CD4-positive, CD25-positive, alpha-beta regulatory T cell (primary cell): ENCODE measurements around the gene ESRRA. TPM values are rescaled to one million over a fixed set of nuclear protein-coding genes. Genes with fewer than 3 reads are reported as not detected.
"Not testable (repeated sequence)": the region's sequence is repeated elsewhere in the genome, so short reads cannot be mapped to it uniquely, and the experiment has no call there.

Experiments
- ATAC-seq, 2 donors: fragments of 150-1000 bp; cut with Tn5 transposase; one replicate each; pipeline ENCODE4 v1.10.0; 2021; ENCODE audit warnings: low read depth in 2 of 2, moderate number of reproducible peaks in 2 of 2, moderate library complexity in 1 of 2
- DNase-seq, 3 donors: peaks; one replicate each; pipeline versions ENCODE4 v3.0.0 to v3.0.0-alpha.2; 2012 to 2022; ENCODE audit warnings: mixed read lengths in 1 of 3
- H3K27ac ChIP-seq: one replicate; pipeline ENCODE4 v1.7.0; 2013; ENCODE audit warnings: mild to moderate bottlenecking, low read length; ENCODE audit not compliant: insufficient read depth, poor library complexity, severe bottlenecking
- H3K27me3 ChIP-seq: one replicate; pipeline ENCODE4 v1.7.0; 2013; ENCODE audit warnings: low read length; ENCODE audit not compliant: control insufficient read depth, insufficient read depth
- H3K36me3 ChIP-seq: one replicate; pipeline ENCODE4 v1.7.0; 2013; ENCODE audit warnings: mild to moderate bottlenecking, low read length, moderate library complexity; ENCODE audit not compliant: control insufficient read depth, insufficient read depth
- H3K4me1 ChIP-seq: 2 replicates; pipeline ENCODE4 v1.7.0; 2013; ENCODE audit warnings: mild to moderate bottlenecking, low read length; ENCODE audit not compliant: insufficient read depth, control insufficient read depth, poor library complexity, severe bottlenecking
- H3K4me3 ChIP-seq: one replicate; pipeline ENCODE4 v1.7.0; 2013; ENCODE audit warnings: low read depth, mild to moderate bottlenecking, low read length, moderate library complexity
- H3K9me3 ChIP-seq, 2 experiments: 1 replicate in 1 of 2; 2 replicates in 1 of 2; pipeline ENCODE4 v1.7.0; 2013; ENCODE audit warnings: low read length in 2 of 2, mild to moderate bottlenecking in 1 of 2, moderate library complexity in 1 of 2; ENCODE audit not compliant: control insufficient read depth in 2 of 2
- H3K27ac Mint-ChIP-seq, 3 donors: one replicate each; pipeline ENCODE4 v1.8.0; 2020 to 2022; ENCODE audit warnings: mild to moderate bottlenecking in 3 of 3, mixed read lengths in 3 of 3, moderate library complexity in 2 of 3
- H3K27me3 Mint-ChIP-seq: one replicate; pipeline ENCODE4 v1.8.0; 2022; ENCODE audit warnings: mild to moderate bottlenecking, mixed read lengths
- H3K36me3 Mint-ChIP-seq: one replicate; pipeline ENCODE4 v1.8.0; 2020; ENCODE audit warnings: mixed read lengths
- H3K4me1 Mint-ChIP-seq, 4 donors: one replicate each; pipeline ENCODE4 v1.8.0; 2020 to 2022; ENCODE audit warnings: mixed read lengths in 4 of 4, mild to moderate bottlenecking in 1 of 4
- H3K4me3 Mint-ChIP-seq, 4 donors: one replicate each; pipeline ENCODE4 v1.8.0; 2020 to 2022; ENCODE audit warnings: mild to moderate bottlenecking in 4 of 4, mixed read lengths in 4 of 4, moderate library complexity in 3 of 4
- H3K9me3 Mint-ChIP-seq, 7 donors: one replicate each; pipeline ENCODE4 v1.8.0; 2020 to 2022; ENCODE audit warnings: mixed read lengths in 7 of 7, mild to moderate bottlenecking in 3 of 7, moderate library complexity in 2 of 7
- polyA plus RNA-seq, 4 donors: library from polyadenylated mRNA; unstranded; fragments of 300-500 nt; fragmentation: Illumina TruSeq; gene quantifications; one replicate each; pipeline ENCODE4 v1.2.3, GENCODE V29; 2021
- total RNA-seq: library from RNA; stranded (reverse); gene quantifications from one replicate; pipeline ENCODE4 v1.2.3, GENCODE V29; 2022

The ESRRA gene
- total and polyA plus RNA-seq, 5 donors from 2014 or later = 6.0 to 28.6 (median 6.6) TPM

DNA sequence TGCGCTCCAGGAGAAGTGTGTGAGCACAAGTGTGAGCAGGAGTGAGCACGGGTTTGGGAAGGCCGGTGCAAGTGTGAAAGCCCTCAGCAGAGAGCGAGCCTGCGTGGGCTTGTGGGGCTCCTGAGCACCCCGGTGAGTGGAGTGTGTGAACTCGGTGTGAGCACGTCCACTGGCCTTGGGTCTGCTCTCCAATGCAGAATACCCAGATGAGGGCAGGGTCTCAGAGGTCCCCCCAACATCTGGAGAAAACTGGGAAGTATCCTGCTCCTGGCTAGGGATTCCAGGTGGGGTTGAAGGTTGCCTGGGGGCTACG is 1.2 kb downstream of the ESRRA start:
- no peaks in the 10 kb centered on the region for H3K9me3 Mint-ChIP-seq
- peak overlapping the region; percentile 95 to 99 (median 97) for H3K4me3 Mint-ChIP-seq
- peaks cover 9% of the 10 kb centered on the region for H3K27me3 Mint-ChIP-seq
- Histone ChIP-seq H3K4me3 (peak overlapping the region; percentile 77), H3K27ac (peak overlapping the region; percentile 79), H3K27me3 (no peaks in the 10 kb centered on the region), H3K4me1 (peaks cover 26% of the 10 kb centered on the region), H3K36me3 (no peaks in the 10 kb centered on the region), H3K9me3 (no peaks in the 10 kb centered on the region)
- H3K36me3 Mint-ChIP-seq = no peaks in the 10 kb centered on the region
- H3K27ac Mint-ChIP-seq = peak overlapping the region in 2 of 3 donors; percentile 95 to 96
- H3K4me1 Mint-ChIP-seq = peaks cover 8 to 40% (median 14%) of the 10 kb centered on the region in 4 donors
- no peak for ATAC-seq
- no peak for DNase-seq

DNA sequence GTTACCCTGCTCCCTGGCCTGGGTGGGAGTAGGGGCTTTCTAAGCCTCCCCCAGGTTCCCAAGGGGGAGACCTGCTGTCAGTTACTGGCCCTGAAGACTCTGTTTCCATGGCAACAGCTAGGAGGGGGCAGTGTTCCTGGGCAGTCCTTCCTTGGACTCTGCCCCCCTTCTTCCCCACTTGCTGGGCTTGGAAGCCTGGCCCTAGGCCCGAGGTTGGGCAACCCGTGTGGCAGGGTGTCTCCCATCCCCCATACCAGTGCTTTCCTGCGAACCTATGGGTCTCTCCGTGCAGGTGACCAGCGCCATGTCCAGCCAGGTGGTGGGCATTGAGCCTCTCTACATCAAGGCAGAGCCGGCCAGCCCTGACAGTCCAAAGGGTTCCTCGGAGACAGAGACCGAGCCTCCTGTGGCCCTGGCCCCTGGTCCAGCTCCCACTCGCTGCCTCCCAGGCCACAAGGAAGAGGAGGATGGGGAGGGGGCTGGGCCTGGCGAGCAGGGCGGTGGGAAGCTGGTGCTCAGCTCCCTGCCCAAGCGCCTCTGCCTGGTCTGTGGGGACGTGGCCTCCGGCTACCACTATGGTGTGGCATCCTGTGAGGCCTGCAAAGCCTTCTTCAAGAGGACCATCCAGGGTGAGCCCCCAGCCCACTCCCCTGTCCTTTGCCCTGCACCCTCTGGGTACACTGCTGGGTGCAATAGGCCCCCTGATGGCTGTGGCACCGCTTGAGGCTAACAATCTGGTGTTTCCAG is 1.7 kb downstream of the ESRRA start:
- no peaks in the 10 kb centered on the region for H3K9me3 ChIP-seq
- Mint-ChIP-seq H3K4me1 (peaks cover 8 to 36% (median 14%) of the 10 kb centered on the region in 4 donors), H3K4me3 (peak overlapping the region; percentile 70 to 97 (median 96)), H3K27ac (peak overlapping the region; percentile 8 to 96 (median 95)), H3K9me3 (no peaks in the 10 kb centered on the region), H3K27me3 (peaks cover 9% of the 10 kb centered on the region), H3K36me3 (no peaks in the 10 kb centered on the region)
- H3K36me3 ChIP-seq = no peaks in the 10 kb centered on the region
- H3K4me3 ChIP-seq = peak overlapping the region; percentile 77
- no peaks in the 10 kb centered on the region for H3K27me3 ChIP-seq
- no peak for DNase-seq
- H3K4me1 ChIP-seq = peaks cover 26% of the 10 kb centered on the region
- peak overlapping the region; percentile 79 for H3K27ac ChIP-seq
- no peak for ATAC-seq

DNA sequence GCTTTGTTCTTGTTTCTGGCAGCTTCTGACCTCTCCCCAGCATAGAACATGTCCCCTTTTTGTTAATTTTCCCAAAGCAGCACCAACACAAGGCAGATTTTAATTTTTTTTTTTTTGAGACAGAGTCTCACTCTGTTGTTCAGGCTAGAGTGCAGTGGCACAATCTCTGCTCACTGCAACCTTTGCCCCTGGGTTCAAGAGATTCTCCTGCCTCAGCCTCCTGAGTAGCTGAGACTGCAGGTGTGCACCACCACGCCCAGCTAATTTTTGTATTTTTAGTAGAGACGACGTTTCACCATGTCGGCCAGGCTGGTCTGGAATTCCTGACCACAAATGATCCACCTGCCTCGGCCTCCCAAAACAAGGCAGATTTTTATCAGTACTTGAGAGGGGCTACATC is 2.5 kb downstream of the ESRRA start:
- not testable (repeated sequence) for H3K36me3 ChIP-seq, H3K9me3 Mint-ChIP-seq, H3K4me3 ChIP-seq, ATAC-seq, DNase-seq, H3K36me3 Mint-ChIP-seq, H3K27ac ChIP-seq, H3K27me3 ChIP-seq, H3K9me3 ChIP-seq, H3K27me3 Mint-ChIP-seq
- peak overlapping the region in 1 of 3 donors; percentile 71 for H3K27ac Mint-ChIP-seq
- H3K4me1 ChIP-seq = peaks cover 26% of the 10 kb centered on the region
- peaks cover 10 to 43% (median 16%) of the 10 kb centered on the region in 4 donors for H3K4me1 Mint-ChIP-seq
- peak overlapping the region; percentile 46 to 75 (median 68) for H3K4me3 Mint-ChIP-seq

DNA sequence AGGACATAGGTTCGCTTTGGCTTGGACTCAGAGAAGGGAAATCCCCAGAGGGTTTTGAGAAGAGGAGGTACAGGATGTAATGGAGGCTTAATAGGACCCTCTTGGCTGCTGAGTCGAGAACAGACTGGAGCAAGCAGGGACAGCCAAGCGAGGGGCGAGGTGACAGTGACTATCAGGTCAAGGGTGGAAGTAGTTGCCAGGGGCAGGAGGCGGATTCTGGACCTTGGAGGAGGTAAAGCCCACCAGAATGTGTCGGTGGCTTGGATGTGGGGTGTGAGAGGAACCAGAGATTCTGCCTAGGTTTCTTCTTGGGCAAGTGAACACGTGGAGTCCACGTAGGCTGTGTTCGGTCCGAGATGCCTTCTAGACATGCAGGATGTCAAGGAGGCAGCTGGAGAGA is 7.6 kb downstream of the ESRRA start:
- Histone ChIP-seq H3K4me3 (no peak overlapping the region), H3K36me3 (peaks cover 4% of the 10 kb centered on the region), H3K27me3 (no peaks in the 10 kb centered on the region), H3K4me1 (peaks cover 15% of the 10 kb centered on the region), H3K27ac (no peak overlapping the region), H3K9me3 (no peaks in the 10 kb centered on the region)
- H3K36me3 Mint-ChIP-seq = peaks cover 14% of the 10 kb centered on the region
- H3K27ac Mint-ChIP-seq = peak overlapping the region in 2 of 3 donors; percentile 62 to 73
- H3K27me3 Mint-ChIP-seq = no peaks in the 10 kb centered on the region
- H3K4me1 Mint-ChIP-seq = peaks cover 0 to 42% (median 19%) of the 10 kb centered on the region in 4 donors
- DNase-seq (no peak), ATAC-seq (no peak)
- peak overlapping the region in 1 of 4 donors; percentile 92 for H3K4me3 Mint-ChIP-seq
- peaks cover 0 to 2% (median 0%) of the 10 kb centered on the region in 7 donors for H3K9me3 Mint-ChIP-seq

DNA sequence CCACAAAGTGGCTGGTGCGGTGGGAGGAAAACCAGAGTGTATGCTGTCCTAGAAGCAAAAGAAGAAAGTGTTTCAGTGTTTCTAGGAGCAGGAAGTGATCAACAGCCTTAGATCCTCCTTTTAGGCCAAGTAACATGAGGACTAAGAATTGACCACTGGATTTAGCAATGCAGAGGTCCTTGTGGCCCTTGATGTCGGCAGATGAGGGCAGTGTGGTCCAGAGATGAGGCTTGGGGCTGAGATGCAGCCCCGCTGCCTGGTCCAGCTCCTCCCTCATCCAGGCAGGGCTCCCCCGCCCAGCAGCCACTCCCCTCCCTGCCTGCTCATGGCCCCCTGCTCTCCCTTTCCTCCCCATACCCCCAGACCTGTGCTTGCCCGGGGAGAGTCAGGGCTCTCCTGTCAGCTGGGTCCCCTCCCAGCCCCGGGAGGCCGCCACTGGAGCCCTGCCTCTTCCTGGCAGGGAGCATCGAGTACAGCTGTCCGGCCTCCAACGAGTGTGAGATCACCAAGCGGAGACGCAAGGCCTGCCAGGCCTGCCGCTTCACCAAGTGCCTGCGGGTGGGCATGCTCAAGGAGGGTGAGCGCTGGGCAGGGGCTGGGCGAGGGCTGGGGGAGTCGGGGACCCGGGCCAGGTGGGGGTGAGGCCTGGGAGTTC is 8.3 kb downstream of the ESRRA start:
- Histone ChIP-seq H3K27ac (no peak overlapping the region), H3K36me3 (peaks cover 4% of the 10 kb centered on the region), H3K27me3 (no peaks in the 10 kb centered on the region), H3K4me3 (no peak overlapping the region), H3K9me3 (no peaks in the 10 kb centered on the region), H3K4me1 (peaks cover 20% of the 10 kb centered on the region)
- peaks cover 0 to 2% (median 0%) of the 10 kb centered on the region in 7 donors for H3K9me3 Mint-ChIP-seq
- H3K4me1 Mint-ChIP-seq = peaks cover 0 to 48% (median 21%) of the 10 kb centered on the region in 4 donors
- no peaks in the 10 kb centered on the region for H3K27me3 Mint-ChIP-seq
- H3K36me3 Mint-ChIP-seq = peaks cover 14% of the 10 kb centered on the region
- DNase-seq (no peak), ATAC-seq (no peak)
- H3K4me3 Mint-ChIP-seq = peak overlapping the region in 2 of 4 donors; percentile 31 to 92
- H3K27ac Mint-ChIP-seq = peak overlapping the region in 1 of 3 donors; percentile 62

DNA sequence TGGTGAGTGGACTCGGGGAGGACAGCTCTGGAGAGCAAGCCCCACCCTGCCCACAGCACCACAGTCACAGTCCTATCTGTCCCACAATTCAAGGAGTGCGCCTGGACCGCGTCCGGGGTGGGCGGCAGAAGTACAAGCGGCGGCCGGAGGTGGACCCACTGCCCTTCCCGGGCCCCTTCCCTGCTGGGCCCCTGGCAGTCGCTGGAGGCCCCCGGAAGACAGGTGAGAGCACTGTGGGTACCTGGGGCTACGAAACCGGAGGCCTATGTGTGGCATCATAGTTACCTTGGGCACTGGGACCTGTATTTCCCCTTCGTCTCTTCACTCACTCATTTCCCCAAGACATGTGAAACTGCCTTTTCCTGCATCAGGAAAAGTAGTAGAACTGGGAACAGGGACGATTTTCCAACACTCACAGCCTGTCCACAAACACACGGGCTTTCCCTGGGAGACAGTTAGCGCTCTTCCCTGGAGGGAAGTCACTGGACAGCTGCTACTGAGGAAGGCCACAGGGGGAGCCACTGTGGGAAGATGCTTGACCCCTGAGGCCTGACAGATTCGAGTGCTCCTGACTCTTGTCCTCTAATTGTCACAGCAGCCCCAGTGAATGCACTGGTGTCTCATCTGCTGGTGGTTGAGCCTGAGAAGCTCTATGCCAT is 9.0 kb downstream of the ESRRA start:
- Histone ChIP-seq H3K27me3 (no peaks in the 10 kb centered on the region), H3K36me3 (peaks cover 4% of the 10 kb centered on the region), H3K4me1 (peaks cover 27% of the 10 kb centered on the region), H3K4me3 (no peak overlapping the region), H3K27ac (no peak overlapping the region), H3K9me3 (no peaks in the 10 kb centered on the region)
- H3K9me3 Mint-ChIP-seq = peaks cover 0 to 2% (median 0%) of the 10 kb centered on the region in 7 donors
- H3K4me1 Mint-ChIP-seq = peaks cover 0 to 53% (median 26%) of the 10 kb centered on the region in 4 donors
- DNase-seq = no peak
- no peaks in the 10 kb centered on the region for H3K27me3 Mint-ChIP-seq
- ATAC-seq = no peak
- peak overlapping the region in 1 of 4 donors; percentile 80 for H3K4me3 Mint-ChIP-seq
- H3K36me3 Mint-ChIP-seq = peaks cover 14% of the 10 kb centered on the region
- H3K27ac Mint-ChIP-seq = peak overlapping the region in 1 of 3 donors; percentile 81

DNA sequence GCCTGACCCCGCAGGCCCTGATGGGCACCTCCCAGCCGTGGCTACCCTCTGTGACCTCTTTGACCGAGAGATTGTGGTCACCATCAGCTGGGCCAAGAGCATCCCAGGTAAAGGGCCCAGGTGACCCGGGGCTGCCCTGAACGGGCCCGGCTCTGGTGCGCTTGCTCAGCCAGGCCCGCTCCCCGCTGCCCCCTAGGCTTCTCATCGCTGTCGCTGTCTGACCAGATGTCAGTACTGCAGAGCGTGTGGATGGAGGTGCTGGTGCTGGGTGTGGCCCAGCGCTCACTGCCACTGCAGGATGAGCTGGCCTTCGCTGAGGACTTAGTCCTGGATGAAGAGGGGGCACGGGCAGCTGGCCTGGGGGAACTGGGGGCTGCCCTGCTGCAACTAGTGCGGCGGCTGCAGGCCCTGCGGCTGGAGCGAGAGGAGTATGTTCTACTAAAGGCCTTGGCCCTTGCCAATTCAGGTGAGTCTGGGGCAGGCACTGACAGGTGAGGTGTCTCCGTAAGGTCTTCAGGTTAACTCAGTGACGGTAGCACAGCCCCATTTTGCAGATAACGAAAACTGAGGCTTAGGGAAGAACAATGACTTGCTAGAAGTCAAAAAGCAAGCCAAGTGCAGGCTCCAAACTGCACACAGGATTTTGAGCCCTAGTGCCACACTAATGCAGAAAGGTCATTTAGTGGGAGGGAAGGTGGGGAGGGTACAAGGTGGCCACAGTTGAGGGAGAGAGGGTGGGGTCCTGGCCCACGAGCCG is 9.7 kb downstream of the ESRRA start:
- H3K27ac ChIP-seq = no peak overlapping the region
- Mint-ChIP-seq H3K9me3 (peaks cover 0 to 2% (median 0%) of the 10 kb centered on the region in 7 donors), H3K27ac (peak overlapping the region in 1 of 3 donors; percentile 26), H3K27me3 (no peaks in the 10 kb centered on the region), H3K36me3 (peaks cover 14% of the 10 kb centered on the region), H3K4me1 (peaks cover 0 to 59% (median 29%) of the 10 kb centered on the region in 4 donors), H3K4me3 (peak overlapping the region in 2 of 4 donors; percentile 24 to 80)
- peaks cover 4% of the 10 kb centered on the region for H3K36me3 ChIP-seq
- no peak for ATAC-seq
- H3K9me3 ChIP-seq = no peaks in the 10 kb centered on the region
- H3K27me3 ChIP-seq = no peaks in the 10 kb centered on the region
- peaks cover 31% of the 10 kb centered on the region for H3K4me1 ChIP-seq
- no peak for DNase-seq
- H3K4me3 ChIP-seq = no peak overlapping the region
